GM18873 (cell line): ENCODE measurements around the gene SND1.

Source experiments
- ATAC-seq: cut with Tn5 transposase; IDR thresholded peaks from one replicate; pipeline ENCODE4 v1.9.1; 2021; ENCODE audit warnings: mild to moderate bottlenecking, moderate library complexity, moderate number of reproducible peaks; ENCODE audit not compliant: unreplicated experiment, low FRiP score

The SND1 gene

DNA sequence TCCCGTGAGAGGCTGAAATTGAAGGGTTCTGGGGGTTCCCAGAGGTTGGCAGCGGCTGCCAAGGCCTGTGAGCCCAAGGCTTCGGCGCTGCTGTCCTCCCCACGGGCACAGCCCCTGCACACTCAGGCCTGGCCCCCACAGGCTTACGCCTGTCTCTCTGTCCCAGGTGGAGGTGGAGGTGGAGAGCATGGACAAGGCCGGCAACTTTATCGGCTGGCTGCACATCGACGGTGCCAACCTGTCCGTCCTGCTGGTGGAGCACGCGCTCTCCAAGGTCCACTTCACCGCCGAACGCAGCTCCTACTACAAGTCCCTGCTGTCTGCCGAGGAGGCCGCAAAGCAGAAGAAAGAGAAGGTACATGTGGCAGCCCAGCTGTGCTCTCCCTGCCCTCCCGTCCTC lies 422.3 kb downstream of the SND1 start:
- ATAC-seq, result no peak

DNA sequence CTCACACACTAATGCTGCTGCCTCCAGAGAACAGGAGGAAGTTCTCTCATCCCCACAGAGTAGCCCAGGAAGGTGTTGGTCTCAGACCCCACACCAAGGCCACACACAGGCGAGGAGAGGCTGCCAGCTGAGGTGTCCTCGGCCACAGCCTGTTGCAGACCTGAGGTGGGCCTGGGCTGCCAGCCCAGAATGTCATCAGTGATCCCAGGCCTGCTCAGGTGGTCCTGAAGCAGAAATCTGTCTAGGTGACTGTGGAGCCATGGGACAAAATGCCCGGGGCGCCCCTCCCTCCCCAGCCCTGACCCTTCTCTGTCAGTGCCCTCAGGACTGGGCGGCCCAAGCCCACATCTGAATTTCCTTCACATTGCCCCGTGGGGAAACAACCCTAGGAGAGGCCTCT lies 422.7 kb downstream of the SND1 start:
- ATAC-seq, result no peak

DNA sequence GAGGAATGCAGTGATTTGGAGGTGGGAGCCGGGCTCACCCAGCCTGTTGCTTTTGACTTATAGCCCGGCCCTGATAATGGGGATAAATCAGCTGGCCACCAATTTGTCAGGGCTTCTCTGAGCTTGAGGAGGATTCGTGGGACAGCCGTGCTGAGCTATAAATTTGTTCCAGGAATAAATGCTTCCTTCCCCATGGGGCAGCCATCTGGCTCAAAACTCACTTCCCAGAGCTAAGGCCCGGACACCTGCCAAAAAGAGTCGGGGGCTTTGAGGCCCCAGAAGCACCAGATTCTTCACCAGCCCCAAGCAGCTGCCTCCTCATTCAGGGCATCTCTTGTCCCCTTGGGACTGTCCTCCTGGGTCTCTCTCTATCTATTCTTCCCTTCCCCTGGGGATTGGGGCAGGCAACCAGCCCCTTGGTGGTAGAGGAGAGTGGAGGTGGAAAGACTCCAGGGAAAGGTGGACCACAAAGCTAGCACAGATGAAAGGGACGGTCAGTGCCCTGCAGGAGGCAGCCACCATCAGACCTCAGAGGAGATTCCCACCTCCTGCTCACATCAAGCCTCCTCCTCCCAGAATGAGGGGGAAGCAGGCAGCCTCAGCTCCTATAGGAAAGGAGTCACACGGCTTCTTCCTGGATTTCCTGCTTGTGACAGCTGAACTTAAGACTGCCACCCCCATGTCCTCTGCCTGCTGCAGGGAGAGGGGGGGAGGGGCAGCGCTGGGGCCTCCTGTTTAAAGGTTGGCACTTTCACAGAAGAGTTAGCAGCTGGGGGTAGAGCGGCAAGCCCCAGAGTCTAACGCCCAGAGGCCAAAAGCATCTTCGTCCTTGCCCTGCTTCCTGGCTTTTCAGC lies 423.5 kb downstream of the SND1 start:
- no peak for ATAC-seq

DNA sequence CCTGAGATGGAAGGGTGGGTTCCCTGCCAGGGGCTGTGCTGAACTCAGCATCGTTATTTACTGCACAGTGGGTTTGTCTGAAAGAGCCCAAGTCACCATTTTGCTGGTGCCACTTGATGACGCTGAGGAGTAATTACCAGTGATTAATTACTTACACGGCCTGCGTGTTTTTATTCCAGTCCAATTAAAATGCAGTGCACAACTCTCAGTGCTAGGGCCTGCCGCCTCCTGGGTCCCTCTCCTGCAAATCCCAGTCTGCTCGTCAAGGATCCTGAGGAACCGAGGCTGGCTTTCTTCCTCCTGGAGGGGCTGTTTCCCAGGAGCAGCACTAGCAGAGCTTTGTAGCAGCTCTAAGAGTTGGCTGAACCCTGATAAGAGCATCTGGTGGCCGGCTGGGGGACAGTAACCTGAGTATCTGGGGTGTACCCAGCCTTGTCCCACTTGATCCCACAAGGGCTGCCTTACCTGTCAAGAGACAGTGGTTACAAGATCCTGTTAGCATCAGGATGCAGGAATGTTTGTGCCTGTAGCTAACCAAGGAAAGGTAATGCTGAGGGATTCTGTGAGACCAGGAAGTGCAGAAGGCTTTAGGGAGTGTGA lies 424.3 kb downstream of the SND1 start:
- no peak for ATAC-seq

DNA sequence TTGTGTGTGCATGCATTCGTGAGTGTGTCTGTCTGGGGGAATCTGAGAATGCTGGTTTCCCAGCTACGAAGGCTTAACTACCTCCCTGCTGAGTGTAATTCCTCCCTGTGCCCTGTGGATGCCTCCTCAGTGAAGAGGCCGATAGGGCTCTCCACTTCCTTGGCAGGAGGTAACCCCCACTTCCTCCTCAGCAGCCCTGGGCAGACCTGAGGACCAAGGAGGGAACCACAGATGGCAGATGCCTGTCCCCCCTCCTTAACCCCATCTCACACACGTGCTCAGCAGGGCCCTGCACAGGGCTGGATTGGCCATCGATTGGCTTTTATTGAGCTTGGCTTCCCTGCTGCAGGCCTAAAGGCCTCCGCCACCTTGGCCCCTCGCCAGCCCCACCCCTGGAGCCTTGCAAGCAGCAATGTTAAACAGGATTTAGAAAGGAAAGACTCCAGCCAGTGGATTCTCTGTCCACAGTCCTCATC lies 424.8 kb downstream of the SND1 start:
- ATAC-seq, result no peak

DNA sequence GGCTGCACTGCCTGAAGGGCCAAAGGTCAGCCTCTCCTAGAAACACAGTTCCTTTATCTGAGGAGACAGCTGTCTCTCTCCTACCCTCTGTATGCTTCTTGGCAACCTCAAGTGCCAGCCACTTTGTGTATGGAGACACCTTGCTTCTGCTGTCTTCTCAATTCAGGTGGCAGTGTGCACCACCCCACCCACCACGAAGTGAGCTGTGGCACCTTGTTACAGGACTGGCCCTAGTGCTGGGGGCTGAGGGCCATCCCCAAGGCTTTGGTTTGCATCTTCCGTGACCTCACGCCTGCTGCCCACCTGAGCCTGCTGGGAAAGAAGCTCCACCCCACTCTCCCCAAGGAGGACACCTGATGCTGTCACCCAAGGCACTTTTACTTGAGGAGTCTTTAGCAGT lies 426.3 kb downstream of the SND1 start:
- no peak for ATAC-seq

DNA sequence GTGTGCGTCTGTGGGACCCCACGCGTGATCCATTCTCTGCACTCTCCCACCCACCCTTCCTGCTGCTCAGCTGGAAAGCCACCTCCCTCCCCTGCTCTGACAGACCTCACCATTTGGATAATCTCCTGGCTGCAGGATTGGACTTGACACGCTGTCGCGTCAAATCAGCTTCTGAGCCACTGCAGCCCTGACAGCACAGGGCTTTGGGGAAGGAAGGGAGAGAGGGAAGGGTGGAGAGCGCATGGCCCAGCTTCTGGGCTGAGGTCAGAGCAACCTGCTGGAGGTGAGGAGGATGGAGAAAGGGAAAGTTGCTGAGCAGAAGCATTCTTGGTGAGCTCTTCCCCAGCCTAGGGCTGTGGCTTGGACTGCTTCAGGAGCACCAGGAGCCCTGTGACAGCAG lies 428.2 kb downstream of the SND1 start:
- no peak for ATAC-seq

DNA sequence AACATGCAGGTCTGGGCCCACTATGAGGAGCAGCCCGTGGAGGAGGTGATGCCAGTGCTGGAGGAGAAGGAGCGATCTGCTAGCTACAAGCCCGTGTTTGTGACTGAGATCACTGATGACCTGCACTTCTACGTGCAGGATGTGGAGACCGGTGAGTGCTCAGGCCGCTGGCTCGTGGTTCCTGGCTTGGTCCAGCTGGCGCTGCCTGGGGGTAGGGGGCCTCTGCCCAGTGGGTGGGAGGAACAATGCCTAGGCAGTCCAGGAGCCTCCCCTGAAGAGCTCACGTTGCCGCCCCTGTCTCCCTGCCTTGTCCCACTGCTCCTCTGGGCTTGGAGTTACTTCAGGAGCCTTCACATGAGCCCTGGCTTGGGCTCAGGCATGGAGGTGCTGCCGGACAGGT lies 429.4 kb downstream of the SND1 start:
- ATAC-seq, result no peak

DNA sequence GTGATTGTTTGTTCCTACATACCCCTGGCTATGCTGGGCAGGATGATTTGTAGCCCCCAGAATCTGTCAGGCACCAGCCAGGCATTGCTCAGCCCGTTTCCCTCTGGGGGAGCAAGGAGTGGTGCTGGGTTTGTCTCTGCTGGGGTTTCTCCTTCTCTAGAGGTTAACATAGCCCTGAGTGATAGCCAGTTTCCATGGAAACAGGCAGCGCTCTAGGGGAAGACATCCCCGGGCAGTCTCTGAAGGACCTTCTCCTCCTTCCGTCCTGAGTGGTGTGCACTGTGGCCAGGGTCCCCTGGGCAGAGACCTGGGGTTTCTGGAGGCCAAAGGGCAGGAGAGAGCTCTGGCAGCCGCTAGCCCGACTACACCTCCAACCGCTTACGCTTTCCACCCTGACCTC lies 429.8 kb downstream of the SND1 start:
- ATAC-seq, result no peak

DNA sequence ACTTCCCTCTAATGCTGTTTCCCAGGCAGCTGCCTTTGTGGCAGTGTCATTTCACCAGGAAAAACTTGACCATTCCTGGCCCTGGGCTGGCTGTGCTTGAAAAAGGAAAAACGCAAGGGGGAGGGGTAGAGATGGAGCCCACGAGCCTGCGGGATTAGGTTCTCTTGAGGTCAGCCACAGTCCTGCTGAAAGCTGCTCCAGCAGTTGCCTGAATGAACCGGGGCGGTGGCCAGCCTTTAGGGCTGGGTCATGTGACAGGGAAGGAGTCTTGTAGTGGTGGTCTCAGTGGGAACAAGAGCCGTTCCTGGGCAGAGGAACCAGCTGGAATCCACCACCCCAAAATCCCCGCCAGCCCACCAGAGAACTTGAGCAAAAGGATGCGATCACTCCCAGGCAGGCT lies 430.4 kb downstream of the SND1 start:
- no peak for ATAC-seq

DNA sequence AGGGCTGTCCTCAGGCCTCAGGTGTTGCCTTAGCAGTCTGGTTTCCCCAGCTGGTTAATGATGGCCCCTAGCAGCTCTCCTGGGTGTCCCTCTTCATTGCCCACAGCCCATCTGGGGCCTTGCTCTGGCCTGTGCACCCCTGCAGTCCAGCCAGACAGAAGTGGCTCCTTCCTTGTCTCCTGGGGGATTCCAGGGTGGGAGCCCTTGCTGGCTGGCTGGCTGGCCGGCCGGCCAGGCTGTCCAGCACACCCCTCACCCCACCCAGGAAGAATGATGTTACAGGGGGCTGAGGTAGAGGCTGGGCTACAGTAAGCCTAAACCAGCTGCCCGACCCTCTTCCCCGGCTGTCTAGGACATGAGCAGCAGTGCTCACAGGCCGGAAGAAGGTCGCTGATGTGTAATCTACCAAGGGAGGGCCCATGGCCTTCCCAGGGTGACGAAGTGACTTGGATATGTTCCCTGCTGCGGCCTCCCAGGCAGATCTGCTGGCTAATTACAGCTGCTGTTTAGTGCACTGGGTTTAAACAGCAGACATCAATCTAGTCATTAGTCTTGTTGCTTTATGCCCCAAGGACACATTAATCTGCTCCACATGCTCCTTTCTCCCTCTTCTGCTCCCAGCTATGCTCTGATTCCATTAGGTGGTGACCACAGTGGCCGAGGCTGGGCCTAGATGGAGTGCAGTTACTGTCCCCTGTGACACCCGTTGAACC lies 433.1 kb downstream of the SND1 start:
- ATAC-seq, result no peak

DNA sequence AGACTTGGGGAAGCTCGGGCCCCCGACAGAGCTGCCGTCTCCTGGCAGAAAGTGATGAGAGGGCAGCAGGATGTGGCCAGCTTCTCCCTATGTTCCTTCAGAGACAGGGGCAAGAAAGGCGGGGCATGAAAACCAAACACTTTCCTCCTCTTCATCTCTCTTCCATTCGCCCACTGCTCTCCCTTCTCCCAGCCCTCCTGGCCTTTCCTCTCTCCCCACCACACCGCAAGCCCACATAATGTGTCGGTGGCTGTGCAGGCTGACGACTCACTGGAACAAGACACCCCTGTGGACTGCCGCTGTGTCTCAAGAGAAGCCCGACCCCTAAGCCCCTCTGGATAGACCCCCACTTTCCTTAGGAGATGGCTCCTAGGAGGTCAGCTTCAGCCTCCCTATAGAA lies 438.5 kb downstream of the SND1 start:
- no peak for ATAC-seq

DNA sequence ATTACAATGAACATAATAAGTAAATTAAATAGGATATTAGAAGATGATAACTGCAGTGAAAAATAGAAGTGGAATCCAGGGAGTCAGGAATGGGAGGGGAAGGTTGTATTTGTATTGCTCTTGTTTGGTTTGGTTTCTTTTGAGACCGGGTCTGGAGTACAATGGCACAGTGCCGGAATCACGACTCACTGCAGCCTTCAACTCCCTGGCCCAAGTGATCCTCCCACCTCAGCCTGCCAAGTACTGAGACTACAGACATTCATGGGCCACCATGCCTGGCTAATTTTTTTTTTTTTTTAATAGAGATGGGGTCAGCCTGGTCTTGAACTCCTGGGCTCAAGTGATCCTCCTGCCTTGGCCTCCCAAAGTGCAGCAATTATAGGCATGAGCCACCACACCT lies 439.1 kb downstream of the SND1 start:
- ATAC-seq, result no peak

DNA sequence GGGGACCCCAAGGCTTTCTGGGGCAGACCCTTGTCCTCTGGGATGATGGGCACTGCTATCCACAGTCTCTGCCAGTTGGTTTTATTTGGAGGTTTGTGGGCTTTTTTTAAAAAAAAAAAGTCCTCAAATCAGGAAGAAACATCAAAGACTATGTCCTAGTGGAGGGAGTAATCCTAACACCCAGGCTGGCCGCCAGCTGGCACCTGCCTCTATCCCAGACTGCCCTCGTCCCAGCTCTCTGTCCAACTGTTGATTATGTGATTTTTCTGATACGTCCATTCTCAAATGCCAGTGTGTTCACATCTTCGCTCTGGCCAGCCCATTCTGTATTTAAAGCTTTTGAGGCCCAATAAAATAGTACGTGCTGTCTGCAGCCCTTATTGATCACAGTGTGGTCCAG lies 440.2 kb downstream of the SND1 start:
- ATAC-seq, result no peak

DNA sequence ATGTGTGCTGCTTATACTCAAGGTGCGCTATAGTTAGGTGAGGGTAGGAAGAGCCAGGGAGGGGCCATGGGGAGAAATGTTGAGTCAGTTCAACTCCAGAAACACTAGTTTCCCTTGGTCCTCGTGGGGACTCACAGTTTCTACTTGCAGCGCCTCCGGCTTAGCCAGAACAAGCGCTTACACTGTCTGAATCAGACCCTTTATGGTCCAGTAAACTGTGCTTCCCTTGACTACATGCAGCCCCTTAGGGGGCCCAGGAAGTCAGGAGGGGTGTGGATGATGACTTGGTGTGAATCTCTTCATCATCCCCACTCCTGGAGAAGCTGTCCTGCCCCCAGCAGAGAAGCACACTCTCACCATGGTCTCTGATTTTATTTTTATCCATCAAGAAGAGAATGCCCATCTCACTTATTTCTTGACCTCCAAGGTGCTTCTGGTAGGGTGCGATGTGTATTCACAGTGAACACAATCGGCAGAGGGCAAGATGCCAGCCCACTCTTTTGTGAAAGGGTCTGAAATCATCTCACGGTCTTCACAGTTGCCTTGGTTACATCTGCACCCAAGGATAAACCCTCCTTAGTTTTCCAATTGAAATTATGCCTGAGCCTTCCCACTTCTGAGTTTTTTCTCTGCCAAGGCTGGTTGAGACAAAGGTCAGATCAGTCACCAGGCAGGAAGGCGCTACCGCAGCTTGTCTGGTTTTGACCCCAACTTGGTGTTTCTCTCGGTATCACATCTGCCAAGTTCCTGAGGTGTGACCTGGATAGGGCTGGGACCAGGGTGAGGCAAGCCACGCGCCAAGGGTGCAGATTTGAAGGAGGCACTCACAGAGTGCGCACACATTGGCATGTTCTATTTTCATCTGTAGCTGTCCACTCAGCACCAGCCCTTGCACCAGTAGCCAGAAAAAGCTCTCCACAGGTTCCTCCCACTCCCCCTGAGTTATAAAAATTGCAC lies 441.9 kb downstream of the SND1 start:
- ATAC-seq, result no peak

DNA sequence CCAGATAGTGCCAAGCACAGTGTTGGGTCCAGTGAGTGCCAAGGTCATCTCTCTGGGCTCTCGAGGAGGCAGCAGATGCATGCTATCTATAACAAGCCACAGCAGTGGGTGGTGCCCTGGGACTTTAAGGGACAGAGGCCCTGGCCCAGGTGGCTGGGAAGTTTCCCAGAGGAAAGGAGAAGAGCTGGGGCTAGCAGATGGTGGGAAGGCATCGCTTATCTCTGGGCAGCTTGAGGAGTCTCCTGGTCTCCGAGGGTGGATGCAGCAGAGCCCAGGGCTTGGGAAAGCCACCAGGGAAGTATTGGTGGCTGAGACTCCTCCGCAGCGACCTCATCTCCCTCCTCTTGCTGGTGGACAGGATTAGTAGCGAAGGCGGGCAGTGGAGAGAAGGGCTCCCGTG lies 442.7 kb downstream of the SND1 start:
- no peak for ATAC-seq

DNA sequence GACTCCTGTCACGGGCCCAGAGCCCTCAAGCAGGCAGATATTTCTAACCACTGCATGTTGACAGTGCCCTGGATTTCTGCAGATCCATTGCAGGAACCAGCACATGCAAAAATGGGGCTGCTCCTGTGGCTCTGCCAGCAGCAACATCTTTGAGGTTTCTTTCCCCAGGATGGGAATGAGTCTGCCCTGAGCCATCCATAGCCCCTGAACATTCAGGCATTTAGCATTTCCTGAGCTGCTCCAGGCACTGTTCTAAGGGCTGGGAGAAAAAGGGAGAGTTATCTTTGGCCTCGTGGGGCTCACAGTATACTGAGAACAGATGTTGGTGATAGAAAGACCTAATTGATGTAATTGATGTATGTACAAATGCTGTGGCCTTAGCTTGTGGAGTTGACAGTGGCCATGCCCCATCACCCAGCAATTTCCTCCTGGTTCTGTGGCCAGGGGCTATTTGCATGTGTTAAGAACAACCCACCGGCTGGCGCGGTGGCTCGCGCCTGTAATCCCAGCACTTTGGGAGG lies 445.3 kb downstream of the SND1 start:
- no peak for ATAC-seq

DNA sequence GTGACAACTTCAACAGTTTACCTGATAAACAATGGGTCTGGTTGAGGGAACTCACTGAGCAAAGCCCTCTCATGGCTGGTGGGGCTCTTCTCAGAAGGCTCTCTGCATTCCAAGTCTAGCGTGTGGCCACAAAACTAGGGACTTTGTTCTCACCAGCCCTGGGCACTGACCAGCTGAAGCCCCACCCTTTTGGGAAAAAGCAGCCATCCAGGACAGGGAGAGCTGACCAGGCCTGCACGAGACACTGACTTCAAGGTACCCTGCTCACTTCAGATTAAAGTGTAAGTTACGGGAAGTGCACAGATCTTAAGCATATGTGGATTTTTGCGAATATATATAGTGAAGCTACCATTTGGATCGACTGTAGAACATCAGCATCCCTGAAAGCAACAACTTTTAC lies 446.6 kb downstream of the SND1 start:
- no peak for ATAC-seq

DNA sequence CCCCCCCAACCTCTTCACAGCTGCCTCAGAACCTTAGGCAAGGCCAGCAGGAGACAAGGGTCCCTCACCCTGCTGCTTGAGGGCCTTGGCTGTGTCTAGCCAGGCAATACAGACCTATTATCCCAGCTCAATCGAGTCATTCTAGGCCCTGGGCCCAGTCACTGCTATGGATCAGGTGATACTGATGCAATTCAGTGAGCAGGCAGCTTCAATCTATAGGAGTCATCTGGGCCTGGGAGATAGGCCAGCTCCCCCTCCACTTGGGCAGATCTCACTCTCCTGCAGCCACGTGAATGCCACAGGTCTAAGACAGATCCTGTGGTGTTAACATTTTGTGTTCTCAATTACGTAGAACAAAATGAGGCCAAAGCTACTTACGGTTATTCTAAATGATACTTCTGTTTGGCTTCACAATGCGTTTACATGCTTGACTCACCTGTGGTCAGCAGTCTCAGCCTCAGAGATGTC lies 447.2 kb downstream of the SND1 start:
- no peak for ATAC-seq
